ENCODE data around the gene ZNF771.

Gene ZNF771

DNA sequence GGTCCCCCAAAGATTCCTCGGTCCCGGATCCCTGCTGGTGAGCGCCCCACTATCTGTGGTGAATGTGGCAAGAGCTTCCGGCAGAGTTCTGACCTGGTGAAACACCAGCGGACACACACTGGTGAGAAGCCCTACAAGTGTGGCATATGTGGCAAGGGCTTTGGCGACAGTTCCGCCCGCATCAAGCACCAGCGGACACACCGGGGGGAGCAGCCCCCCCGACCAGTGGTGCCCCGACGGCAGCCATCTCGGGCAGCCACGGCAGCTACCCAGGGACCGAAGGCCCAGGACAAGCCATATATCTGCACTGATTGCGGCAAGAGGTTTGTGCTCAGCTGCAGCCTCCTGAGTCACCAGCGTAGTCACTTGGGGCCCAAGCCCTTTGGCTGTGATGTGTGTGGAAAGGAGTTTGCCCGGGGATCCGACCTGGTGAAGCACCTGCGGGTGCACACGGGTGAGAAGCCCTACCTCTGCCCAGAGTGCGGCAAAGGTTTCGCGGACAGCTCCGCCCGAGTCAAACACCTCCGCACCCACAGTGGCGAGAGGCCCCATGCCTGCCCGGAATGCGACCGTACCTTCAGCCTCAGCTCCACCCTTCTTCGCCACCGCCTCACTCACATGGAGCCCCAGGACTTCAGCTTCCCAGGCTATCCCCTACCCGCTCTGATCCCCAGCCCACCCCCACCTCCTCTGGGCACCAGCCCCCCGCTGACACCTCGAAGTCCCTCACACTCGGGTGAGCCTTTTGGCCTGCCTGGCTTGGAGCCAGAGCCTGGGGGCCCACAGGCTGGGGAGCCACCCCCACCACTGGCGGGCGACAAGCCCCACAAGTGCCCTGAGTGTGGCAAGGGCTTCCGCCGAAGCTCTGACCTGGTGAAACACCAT lies 9.4 kb upstream of the ZNF771 start:
- in situ Hi-C loops (cut with HindIII; ENCODE audit: low sequenced_read_pairs): no loop called here

DNA sequence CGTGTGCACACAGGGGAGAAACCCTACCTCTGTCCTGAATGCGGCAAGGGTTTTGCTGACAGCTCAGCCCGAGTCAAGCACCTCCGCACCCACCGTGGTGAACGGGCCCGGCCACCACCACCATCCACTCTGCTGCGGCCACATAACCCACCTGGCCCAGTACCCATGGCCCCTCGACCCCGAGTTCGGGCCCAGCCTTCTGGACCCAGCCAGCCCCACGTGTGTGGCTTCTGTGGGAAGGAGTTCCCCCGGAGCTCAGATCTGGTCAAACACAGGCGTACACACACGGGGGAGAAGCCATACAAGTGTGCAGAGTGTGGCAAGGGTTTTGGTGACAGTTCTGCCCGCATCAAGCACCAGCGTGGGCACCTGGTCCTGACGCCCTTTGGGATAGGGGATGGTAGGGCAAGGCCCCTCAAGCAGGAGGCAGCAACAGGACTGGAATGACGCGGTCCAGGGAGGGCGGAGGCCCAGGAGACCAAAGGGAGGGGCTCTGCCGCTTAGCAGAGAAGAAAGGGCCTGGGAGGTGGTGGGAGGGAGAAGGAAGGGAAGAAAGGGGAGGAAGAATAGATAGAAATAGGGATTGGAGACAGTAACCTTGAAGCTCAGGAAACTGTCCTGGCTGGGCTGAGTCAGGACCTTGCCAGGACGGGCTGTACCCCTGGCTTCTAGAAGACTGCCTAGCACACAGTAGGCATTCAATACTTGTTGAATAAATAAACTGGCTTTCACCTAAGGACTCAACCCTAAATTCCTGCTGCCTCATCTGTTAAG lies 8.6 kb upstream of the ZNF771 start:
- in situ Hi-C loops (cut with HindIII; ENCODE audit: low sequenced_read_pairs): no loop called here

DNA sequence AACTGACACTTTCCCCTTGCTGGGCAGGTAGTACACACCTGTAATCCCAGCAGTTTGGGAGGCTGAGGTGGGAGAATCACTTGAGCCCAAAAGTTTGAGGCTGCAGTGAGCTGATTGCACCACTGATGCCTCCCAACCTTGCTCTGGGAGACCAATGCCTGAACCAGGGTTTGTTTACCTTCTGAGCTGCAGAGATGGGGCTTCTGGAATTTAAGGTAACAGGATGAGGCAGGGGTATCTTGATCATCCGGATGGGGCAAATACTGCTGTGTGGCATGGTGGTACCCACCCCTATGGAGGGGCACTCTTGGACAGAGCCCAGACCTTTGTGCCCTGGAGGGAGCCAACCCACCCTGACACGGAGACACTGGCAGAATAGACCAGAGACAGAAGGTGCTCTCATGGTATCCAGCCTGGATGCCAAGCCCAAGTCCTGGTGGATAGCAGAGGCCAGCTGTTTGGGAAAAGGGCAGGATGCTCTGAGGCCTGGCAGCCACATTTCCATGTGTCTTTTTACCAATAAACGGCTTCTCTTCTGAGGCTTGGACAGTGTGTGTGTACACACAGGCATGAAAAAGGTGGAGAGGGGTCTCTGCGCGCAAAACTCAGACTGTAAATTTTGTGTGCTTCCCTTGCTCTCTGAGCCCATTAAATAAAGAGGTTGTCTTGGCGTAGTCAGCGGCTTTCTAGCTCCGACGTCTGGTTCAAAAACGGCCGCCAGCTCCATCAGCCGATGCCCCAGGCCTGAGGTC lies 7.8 kb upstream of the ZNF771 start:
- in situ Hi-C loops (cut with HindIII; ENCODE audit: low sequenced_read_pairs): no loop called here

DNA sequence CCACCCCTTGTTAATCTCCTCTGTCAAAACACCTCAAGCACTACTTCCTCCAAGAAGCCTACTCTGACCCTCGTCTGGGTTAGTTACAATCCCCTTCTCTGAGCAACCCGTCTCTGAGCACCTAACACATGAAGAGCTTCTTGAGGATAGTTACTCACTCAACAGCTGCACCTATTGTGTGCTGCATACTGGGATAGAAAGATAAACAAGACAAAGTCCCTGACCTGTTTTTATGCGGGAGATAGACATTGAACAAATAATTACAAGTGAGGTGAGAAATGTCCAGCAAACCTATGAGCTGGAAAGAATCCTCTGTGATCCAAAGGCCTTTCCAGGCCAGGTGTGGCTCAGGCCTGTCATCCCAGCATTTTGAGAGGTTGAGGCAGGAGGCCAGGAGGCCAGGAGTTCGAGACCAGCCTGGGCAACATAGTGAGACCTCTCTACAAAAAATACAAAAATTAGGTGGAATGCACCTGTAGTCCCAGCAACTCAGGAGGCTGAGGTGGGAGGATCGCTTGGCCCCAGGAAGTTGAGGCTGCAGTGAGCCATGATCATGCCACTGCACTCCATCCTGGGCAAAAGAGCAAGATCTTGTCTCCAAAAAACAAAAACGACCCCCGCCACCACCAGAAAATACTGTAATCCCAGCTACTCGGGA lies 5.5 kb upstream of the ZNF771 start:
- in situ Hi-C loops (cut with HindIII; ENCODE audit: low sequenced_read_pairs): no loop called here

DNA sequence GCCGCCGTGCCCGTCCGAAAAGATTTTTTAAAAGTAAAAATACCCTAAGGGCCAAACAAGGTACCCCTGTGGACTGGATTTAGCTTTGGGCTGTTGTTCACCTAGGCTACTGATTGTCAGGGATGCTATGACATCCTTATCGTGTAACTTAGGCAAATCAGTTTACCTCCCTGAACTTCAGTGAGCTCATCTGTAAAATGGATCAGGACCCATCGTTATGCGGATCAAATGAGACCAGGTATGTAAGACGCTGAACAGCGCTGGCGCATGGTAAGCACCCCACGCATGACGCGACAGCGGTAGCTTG lies 658 bp upstream of the ZNF771 start:
- in situ Hi-C loops (cut with HindIII; ENCODE audit: low sequenced_read_pairs): no loop called here

DNA sequence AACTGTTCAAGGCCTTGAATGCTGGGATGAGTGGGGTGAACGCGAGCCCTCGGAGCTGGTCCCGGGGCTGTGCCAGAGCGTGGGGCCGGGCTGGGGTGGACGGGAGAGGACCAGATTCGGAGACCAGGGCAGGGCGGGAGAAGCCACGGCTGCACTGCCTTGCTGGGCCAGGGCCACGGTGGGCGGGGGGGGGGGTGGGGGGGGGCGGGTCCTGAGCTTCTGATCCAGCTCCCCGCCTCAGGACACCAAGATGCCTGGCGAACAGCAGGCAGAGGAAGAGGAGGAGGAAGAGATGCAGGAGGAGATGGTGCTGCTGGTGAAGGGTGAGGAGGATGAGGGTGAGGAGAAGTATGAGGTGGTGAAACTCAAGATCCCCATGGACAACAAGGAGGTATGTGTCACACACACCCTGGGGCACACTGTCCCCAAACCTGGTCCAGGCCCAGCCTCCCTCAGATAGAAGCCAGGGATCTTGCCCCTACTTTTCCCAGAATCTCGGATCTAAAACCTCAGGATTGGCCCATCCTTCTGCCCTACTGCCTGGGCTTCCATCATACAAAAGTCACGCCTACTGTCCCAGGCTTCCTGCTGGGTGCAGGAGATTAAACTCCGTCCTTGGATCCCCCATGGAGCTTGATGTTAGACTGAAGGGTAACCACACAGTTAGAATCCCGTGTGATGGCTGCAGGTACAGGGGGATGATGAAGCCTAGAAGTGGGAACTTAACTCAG lies 563 bp downstream of the ZNF771 start:
- in situ Hi-C loops (cut with HindIII; ENCODE audit: low sequenced_read_pairs): no loop called here

DNA sequence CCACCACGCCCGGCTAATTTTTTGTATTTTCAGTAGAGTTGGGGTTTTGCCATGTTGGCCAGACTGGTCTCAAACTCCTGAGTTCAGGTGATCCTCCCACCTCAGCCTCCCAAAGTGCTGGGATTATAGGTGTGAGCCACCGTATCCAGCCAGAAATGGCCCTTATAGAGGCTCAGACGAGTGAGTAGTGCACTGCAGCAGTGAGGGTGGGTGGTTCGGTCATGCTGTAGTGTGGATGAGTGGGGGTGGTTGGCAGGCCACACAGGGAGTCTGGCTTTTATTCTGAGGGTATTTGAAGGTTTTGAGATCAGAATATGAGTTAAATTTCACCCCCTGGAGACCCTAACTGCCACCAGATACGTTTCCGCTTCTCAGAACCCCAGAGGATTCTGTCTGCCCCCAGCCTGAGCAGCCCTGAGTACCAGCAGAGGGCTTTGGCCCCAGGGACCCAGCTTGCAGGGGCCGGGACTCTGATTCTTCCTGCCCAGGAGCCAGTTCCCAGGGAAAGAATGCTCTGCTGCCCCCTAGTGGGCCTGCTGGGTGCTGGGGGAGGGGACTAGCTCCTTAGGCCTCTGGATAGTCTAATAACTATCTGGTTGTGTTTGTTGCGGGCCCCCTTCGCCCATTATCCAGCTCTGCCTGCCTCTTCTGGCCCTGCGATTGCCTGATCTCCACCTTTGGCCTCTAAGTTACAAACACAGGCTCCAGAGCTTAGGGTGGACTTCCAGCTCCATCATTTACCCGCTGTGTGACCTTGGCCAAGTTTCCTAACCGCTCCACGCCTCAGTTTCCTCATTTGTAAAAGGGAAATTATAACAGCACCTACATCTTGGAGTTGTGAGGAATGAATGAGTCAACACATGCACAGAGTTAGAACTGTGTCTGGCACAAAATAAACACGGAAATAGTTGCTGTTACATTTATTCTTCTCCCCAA lies 2.0 kb downstream of the ZNF771 start:
- in situ Hi-C loops (cut with HindIII; ENCODE audit: low sequenced_read_pairs): no loop called here

DNA sequence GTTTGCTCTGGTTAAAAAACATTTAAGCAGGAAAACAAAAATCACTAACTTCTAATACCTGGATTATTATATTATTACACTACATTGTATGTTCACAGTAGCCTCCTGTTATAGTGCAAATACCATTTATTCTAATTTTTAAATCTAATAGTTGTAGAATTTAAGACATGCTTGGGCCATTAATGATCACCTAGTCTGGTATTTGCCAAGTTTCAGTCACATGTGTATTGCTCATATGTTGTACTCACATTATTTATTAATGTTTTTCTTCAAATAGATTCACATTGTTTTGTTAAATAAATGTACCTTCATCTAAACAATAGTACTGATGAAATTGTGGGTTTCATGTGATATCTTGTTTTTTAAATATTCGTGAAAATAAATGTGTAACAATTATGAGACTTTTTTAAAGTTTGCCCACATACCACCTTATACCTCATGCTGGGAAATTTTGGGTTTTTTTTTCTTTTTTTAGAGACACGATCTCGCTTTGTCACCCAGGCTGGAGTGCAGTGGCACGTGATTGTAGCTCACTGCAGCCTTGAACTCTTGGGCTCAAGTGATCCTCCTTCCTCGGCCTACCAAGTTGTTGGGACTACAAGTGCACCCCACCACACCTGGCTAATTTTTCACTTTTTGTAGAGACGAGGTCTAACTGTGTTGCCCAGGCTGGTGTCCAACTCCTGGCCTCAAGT lies 5.9 kb downstream of the ZNF771 start:
- in situ Hi-C loops (cut with HindIII; ENCODE audit: low sequenced_read_pairs): no loop called here

DNA sequence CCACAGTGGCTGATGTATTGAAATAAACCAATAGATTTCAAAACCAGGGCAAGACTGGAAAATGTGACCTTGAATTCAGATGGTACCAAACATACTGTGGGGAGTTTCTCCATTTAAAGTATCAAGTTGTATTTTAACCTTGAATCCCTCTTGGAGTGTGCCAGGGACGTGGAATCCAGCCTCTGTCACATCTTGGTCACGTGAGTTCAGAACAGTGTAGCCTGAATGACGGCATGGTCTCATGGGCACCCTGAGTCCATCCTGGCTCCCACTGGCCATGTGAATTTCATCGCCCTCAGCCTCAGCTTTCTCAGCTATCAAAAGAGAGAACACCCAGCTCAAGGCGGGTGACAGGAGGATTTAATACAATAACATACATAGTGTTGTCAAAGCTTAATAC lies 6.8 kb downstream of the ZNF771 start:
- in situ Hi-C loops (cut with HindIII; ENCODE audit: low sequenced_read_pairs): no loop called here

DNA sequence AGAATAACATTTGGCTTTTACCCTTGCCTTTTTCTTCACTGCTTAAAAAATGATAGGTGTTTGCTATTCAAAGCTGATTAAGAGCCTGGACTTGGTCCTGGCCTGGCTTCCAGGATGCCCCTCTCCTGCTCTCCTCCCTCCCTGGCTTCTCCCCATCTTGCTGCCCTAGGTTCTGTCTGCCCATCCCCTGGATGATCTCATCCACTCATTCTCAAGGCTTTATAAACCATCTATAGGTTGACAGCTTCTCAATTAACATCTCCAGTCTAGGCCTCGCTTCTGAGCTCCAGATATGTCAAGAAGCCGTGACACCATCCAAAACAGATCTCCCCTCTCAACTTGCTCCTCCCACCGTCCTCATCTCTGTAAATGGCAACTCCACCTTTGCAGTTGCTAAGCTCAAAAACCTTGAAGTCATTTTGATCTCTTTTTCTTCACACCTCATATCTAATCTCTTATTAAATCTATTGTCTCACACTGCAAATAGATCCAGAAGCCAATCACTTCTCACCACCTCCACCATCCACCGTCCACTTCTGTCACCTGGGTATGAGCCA lies 8.7 kb downstream of the ZNF771 start:
- in situ Hi-C loops (cut with HindIII; ENCODE audit: low sequenced_read_pairs): no loop called here

DNA sequence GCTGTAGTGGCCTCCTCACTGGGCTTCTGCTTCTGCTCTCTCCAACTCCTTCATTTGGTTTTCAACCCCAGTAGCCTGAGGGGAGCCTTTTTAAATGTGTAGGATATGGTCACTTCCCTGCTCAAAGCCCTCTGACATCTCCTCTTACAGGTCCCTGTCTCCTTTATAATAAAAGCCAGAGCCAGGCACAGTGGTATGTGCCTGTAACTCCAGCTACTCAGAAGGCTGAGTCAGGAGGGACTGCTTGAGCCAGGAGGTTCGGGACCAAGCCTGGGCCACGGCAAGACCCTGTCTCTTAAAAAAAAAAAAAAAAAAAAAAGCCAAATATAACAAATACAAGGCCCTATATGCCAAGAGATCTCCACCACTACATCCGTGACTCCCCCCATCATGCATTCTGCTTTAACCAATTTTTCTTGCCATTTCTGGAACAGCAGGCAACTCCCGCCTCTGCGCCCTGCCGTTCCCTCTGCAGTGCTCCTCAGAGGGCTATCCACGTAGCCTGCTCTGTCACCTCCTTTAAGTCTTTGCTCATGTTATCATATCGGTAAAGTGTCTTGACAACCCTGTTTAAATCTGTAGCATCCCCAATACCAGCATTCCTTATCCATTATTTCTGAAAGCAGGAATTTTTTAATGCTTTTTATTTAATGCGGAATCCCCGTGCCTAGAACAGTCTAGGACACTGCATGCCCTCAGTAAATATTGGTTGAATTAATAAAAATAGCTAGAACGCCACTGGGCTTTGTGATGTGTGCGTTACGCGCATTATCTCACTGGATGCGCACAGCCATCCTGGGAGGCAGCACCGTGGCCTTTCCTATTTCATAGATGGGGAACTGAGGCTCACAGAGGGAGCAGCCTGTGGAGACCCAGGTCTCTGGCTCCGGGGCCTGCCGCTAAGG lies 9.5 kb downstream of the ZNF771 start:
- in situ Hi-C loops (cut with HindIII; ENCODE audit: low sequenced_read_pairs): no loop called here

DNA sequence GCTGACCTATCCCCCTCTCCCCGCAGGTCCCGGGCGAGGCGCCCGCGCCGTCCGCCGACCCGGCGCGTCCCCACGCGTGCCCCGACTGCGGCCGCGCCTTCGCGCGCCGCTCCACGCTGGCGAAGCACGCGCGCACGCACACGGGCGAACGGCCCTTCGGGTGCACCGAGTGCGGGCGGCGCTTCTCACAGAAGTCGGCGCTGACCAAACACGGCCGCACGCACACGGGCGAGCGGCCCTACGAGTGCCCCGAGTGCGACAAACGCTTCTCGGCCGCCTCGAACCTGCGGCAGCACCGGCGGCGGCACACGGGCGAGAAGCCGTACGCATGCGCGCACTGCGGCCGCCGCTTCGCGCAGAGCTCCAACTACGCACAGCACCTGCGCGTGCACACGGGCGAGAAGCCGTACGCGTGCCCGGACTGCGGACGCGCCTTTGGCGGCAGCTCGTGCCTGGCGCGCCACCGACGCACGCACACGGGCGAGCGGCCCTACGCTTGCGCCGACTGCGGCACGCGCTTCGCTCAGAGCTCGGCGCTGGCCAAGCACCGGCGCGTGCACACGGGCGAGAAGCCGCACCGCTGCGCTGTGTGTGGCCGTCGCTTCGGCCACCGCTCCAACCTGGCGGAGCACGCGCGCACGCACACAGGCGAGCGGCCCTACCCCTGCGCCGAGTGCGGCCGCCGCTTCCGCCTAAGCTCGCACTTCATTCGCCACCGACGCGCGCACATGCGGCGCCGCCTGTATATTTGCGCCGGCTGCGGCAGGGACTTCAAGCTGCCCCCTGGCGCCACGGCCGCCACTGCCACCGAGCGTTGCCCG lies 10.3 kb downstream of the ZNF771 start:
- in situ Hi-C loops (cut with HindIII; ENCODE audit: low sequenced_read_pairs): no loop called here

DNA sequence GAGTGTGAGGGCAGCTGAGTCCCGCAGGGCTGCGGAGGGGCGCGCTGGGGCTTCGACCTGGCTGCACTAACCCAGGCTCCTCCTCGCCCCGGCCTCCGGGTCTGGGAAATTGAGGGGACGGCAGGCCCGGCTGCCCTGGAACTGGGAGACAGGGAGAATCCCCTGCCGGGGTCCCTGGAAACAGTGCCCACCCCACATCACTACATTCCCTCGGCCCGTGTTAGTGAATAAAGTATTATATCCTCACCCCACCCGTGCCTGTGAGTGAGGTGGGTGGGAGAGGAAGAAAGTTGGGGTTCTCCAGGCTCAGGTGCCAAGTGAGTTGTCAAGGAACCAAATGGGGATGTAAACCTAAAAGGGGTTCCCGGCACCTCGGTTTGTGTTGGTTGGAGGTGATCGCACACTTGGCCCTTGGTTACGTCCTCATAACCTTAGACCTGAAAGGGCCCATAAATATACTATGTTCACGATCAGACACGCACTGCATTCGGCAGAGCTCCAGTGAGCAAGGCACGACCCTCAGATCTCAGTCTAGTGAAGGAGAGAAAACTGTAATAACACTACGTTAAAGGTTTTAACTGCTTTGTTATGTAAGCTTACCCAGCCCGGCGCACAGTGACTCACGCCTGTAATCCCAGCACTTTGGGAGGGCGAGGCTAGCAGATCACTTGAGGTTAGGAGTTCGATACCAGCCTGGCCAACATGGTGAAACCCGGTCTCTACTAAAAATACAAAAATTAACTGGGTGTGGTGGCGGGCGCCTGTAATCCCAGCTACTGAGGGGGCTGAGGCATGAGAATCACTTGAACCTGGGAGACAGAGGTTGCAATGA lies 11.2 kb downstream of the ZNF771 start:
- in situ Hi-C loops (cut with HindIII; ENCODE audit: low sequenced_read_pairs): no loop called here

DNA sequence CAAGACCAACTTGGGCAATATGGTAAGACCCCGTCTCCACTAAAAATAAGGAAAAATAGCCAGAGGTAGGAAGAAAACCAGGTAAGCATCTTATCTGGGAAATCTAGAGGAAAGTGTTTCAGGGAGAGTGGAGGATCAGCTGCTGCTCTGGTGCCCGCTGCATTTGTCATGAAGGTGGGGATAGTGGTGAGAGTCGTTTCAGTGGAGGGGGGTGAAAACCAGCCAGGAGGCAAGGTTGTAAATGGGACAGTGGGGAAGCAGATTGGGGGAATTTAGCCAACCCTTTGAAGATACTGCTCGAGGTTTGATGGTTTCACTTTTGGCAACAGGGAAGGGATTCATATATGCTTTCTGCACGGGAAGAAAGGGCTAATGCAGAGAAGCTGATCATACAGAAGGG lies 13.6 kb downstream of the ZNF771 start:
- in situ Hi-C loops (cut with HindIII; ENCODE audit: low sequenced_read_pairs): loop anchor here (10.0 kb wide), 1 partner anchor 94 kb away; no protein-coding TSS in a partner anchor

DNA sequence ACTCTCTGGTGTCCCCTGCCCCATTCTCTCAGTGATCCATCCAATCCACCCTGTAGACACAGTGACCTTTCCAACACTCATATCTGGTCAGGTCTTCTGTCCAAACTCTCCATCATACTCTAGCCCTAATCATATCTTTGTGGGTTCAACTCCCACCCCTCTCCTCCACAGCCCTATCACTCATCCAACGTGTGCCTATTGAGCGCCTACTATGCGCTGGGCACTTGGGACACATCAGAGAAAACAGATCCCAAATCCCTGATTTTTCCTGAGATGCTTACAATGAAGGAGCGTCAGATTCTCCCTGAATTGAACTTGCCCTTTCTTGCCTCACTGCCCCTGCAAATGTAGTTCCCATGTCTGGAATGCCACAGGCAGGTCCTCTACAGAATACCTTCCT lies 20.6 kb downstream of the ZNF771 start:
- in situ Hi-C loops (cut with HindIII; ENCODE audit: low sequenced_read_pairs): loop anchor here (10.0 kb wide), 1 partner anchor 87 kb away; no protein-coding TSS in a partner anchor

DNA sequence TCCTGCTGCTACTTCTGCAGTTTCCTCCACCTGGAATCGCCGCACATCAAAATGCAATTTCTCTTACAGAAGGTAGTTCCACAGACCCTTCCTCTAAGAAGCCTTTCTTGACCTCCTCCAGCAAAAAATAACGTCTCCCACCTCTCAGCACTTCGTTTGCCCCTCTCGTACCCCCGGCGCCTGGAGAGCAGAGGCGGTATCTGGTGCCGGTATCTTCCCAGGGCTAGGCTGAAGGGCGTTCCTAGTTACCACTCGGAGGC lies 21.9 kb downstream of the ZNF771 start:
- in situ Hi-C loops (cut with HindIII; ENCODE audit: low sequenced_read_pairs): loop anchor here (10.0 kb wide), 1 partner anchor 85 kb away; no protein-coding TSS in a partner anchor

Measured in endothelial cell of hepatic sinusoid (primary cell).